Measurements from ENCODE around the gene ERG.

DNA sequence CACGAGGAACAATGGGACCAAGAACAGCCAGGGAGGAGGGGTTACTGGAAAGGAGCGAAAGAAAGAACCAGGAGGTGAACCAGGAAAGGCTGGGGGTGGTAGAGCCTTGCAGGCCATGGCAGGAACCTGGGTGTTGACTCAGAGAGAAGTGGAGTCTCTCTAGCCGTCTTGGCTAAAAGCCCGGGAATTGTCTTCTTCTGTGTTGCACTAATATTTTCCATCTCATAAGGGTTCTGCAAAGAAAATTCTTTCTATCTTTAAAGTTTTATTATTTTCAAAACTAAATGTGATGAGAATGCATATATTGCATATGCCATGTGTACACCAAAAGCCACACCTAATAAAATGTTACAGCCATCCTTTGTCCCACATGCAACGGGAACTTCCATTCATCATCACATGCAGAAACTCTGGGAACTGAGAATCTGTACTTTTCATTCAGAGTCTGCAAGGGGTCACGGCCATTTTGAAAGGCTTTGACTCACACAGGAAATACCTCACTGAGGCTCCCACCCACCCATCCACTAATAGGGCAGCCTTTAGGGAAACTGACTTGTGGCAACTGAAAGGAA lies 38.0 kb downstream of the ERG start:
- TF ChIP-seq, protein P1, sequence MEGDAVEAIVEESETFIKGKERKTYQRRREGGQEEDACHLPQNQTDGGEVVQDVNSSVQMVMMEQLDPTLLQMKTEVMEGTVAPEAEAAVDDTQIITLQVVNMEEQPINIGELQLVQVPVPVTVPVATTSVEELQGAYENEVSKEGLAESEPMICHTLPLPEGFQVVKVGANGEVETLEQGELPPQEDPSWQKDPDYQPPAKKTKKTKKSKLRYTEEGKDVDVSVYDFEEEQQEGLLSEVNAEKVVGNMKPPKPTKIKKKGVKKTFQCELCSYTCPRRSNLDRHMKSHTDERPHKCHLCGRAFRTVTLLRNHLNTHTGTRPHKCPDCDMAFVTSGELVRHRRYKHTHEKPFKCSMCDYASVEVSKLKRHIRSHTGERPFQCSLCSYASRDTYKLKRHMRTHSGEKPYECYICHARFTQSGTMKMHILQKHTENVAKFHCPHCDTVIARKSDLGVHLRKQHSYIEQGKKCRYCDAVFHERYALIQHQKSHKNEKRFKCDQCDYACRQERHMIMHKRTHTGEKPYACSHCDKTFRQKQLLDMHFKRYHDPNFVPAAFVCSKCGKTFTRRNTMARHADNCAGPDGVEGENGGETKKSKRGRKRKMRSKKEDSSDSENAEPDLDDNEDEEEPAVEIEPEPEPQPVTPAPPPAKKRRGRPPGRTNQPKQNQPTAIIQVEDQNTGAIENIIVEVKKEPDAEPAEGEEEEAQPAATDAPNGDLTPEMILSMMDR (IDR thresholded peaks at IDR 0.05), result no peak
- TF ChIP-seq POLR2AphosphoS5 (IDR thresholded peaks at IDR 0.05), result no peak
